ENCODE data around the gene TAF11L12. TPM values are rescaled to one million over a fixed set of nuclear protein-coding genes. Genes with fewer than 3 reads are reported as not detected.
"Not testable (repeated sequence)": the region's sequence is repeated elsewhere in the genome, so short reads cannot be mapped to it uniquely, and the experiment has no call there.

TAF11L12 gene
- total RNA-seq (2016; rRNA removed; fragmentation: Illumina TruSeq; extraction: Trizol) (not detected in 2 replicates), polyA plus RNA-seq (2011; rRNA removed) (not detected in 2 replicates), polyA minus RNA-seq (2011; rRNA and poly(A)+ RNA removed; ENCODE audit: low replicate concordance) (not detected in 2 replicates), Bru-seq, nascent RNA (not detected), BruChase-seq, experiment 1, labeled RNA remaining after a 6-hour chase (not detected), BruChase-seq, experiment 2, labeled RNA remaining after a 2-hour chase (not detected)
- not detected in 2 replicates for total RNA-seq (2016; cell fraction: cytosol; rRNA removed; fragmentation: Illumina TruSeq; extraction: Trizol; ENCODE audit: low read depth)
- total RNA-seq (2016; cell fraction: insoluble cytoplasmic fraction; rRNA removed; fragmentation: Illumina TruSeq; extraction: Trizol): not detected in 2 replicates
- total RNA-seq (2016; cell fraction: membrane; rRNA removed; fragmentation: Illumina TruSeq; extraction: Trizol): not detected in 2 replicates
- total RNA-seq (2016; cell fraction: nucleus; rRNA removed; fragmentation: Illumina TruSeq; extraction: Trizol): not detected in 2 replicates
- polyA plus RNA-seq (2011; cell fraction: cytosol; rRNA removed): not detected in 2 replicates
- polyA plus RNA-seq (2011; cell fraction: nucleus; rRNA removed): not detected in 2 replicates
- not detected in 2 replicates for polyA plus RNA-seq (2012)
- polyA plus RNA-seq (2016; cell fraction: cytosol; fragmentation: Illumina TruSeq; extraction: Trizol; ENCODE audit: low read depth): not detected in 2 replicates
- polyA plus RNA-seq (2016; cell fraction: insoluble cytoplasmic fraction; fragmentation: Illumina TruSeq; extraction: Trizol; ENCODE audit: low read depth): not detected in 2 replicates
- polyA plus RNA-seq (2016; cell fraction: membrane; fragmentation: Illumina TruSeq; extraction: Trizol; ENCODE audit: low read depth): not detected in 2 replicates
- not detected in 2 replicates for polyA plus RNA-seq (2016; cell fraction: nucleus; fragmentation: Illumina TruSeq; extraction: Trizol; ENCODE audit: insufficient read depth, low read depth)
- polyA minus RNA-seq (2011; cell fraction: cytosol; rRNA and poly(A)+ RNA removed): not detected in 2 replicates
- polyA minus RNA-seq (2011; cell fraction: nucleus; rRNA and poly(A)+ RNA removed): not detected in 2 replicates
- long read RNA-seq, experiment 1: 0 reads
- long read RNA-seq, experiment 2: 0 reads

- ATAC-seq; BruUV-seq (replicated peaks); in situ Hi-C loops (cut with HindIII; ENCODE audit: extremely low pct_ligation_motif_present, low pct_unique_long_range_greater_than_20kb); H3K79me2 ChIP-seq (ENCODE audit: insufficient read depth, low read length); POLR2A ChIA-PET; intact Hi-C loops (cut with micrococcal nuclease; ENCODE audit: unreplicated experiment); H3K4me2 ChIP-seq (ENCODE audit: low read depth, low read length); H3K9ac ChIP-seq (ENCODE audit: insufficient read depth, low read depth, low read length); DNase-seq (ENCODE audit: low spot score); H3K36me3 ChIP-seq (replicated peaks in 1 of 2; ENCODE audit: control insufficient read depth in 1 of 2, insufficient read depth in 2 of 2, low read length in 2 of 2); H3K27me3 ChIP-seq (ENCODE audit: control insufficient read depth in 1 of 2, insufficient read depth in 2 of 2, low read length in 2 of 2); H2AFZ ChIP-seq (ENCODE audit: low read length); FAIRE-seq; H3K4me3 ChIP-seq (replicated peaks in 1 of 3; ENCODE audit: insufficient read depth in 1 of 3, low read depth in 2 of 3, low read length in 3 of 3); H3K27ac ChIP-seq (ENCODE audit: extremely low read length, insufficient read depth, low read length); CTCF ChIA-PET (ENCODE audit: low intra/inter-chr PET ratio, low total read pairs); H4K20me1 ChIP-seq (ENCODE audit: insufficient read depth, low read length); H3K9me3 ChIP-seq (ENCODE audit: low read length); H3K4me1 ChIP-seq (ENCODE audit: insufficient read depth, low read length): not testable (repeated sequence)
- 10% methylated on average over 2 of the region's 2 CpGs for WGBS (ENCODE audit: low lambda C conversion rate)
Observed at GRCh38 chr5:17610092-17610491, at the start of gene TAF11L12. TAF11L12 (plus strand) TSS chr5:17610392.

GRCh38 chr5:17585658-17586057 is 24.5 kb upstream of the TAF11L12 start, which contains the start of gene TAF11L7:
TAF11L7 (minus strand) TSS chr5:17585758.
- in situ Hi-C loops (cut with HindIII; ENCODE audit: extremely low pct_ligation_motif_present, low pct_unique_long_range_greater_than_20kb): not testable (repeated sequence)

GRCh38 chr5:17590860-17591259 is 19.3 kb upstream of the TAF11L12 start, which contains the start of gene TAF11L8:
TAF11L8 (minus strand) TSS chr5:17590960.
- H3K79me2 ChIP-seq (ENCODE audit: insufficient read depth, low read length); H4K20me1 ChIP-seq (ENCODE audit: insufficient read depth, low read length); H3K9me3 ChIP-seq (ENCODE audit: low read length); BruUV-seq (replicated peaks); H3K4me2 ChIP-seq (ENCODE audit: low read depth, low read length); DNase-seq (ENCODE audit: low spot score); CTCF ChIA-PET (ENCODE audit: low intra/inter-chr PET ratio, low total read pairs); POLR2A ChIA-PET; H3K36me3 ChIP-seq (replicated peaks in 1 of 2; ENCODE audit: control insufficient read depth in 1 of 2, insufficient read depth in 2 of 2, low read length in 2 of 2); ATAC-seq; H3K27ac ChIP-seq (ENCODE audit: extremely low read length, insufficient read depth, low read length); FAIRE-seq; H2AFZ ChIP-seq (ENCODE audit: low read length); H3K4me1 ChIP-seq (ENCODE audit: insufficient read depth, low read length); H3K4me3 ChIP-seq (replicated peaks in 1 of 3; ENCODE audit: insufficient read depth in 1 of 3, low read depth in 2 of 3, low read length in 3 of 3); intact Hi-C loops (cut with micrococcal nuclease; ENCODE audit: unreplicated experiment); H3K27me3 ChIP-seq (ENCODE audit: control insufficient read depth in 1 of 2, insufficient read depth in 2 of 2, low read length in 2 of 2); H3K9ac ChIP-seq (ENCODE audit: insufficient read depth, low read depth, low read length); in situ Hi-C loops (cut with HindIII; ENCODE audit: extremely low pct_ligation_motif_present, low pct_unique_long_range_greater_than_20kb): not testable (repeated sequence)
- whole genome bisulfite sequencing (ENCODE audit: low lambda C conversion rate): no CpG with 5 or more reads among the region's 16 CpGs

More at GRCh38 chr5:17585658-17586057, 24.5 kb upstream of the TAF11L12 start, which contains the start of gene TAF11L7:
- H3K4me1 ChIP-seq (ENCODE audit: insufficient read depth, low read length); CTCF ChIA-PET (ENCODE audit: low intra/inter-chr PET ratio, low total read pairs); H3K79me2 ChIP-seq (ENCODE audit: insufficient read depth, low read length); H3K4me3 ChIP-seq (replicated peaks in 1 of 3; ENCODE audit: insufficient read depth in 1 of 3, low read depth in 2 of 3, low read length in 3 of 3); BruUV-seq (replicated peaks); H3K27ac ChIP-seq (ENCODE audit: extremely low read length, insufficient read depth, low read length); FAIRE-seq; H3K36me3 ChIP-seq (replicated peaks in 1 of 2; ENCODE audit: control insufficient read depth in 1 of 2, insufficient read depth in 2 of 2, low read length in 2 of 2); H3K4me2 ChIP-seq (ENCODE audit: low read depth, low read length); H3K9ac ChIP-seq (ENCODE audit: insufficient read depth, low read depth, low read length); DNase-seq (ENCODE audit: low spot score); H2AFZ ChIP-seq (ENCODE audit: low read length); H4K20me1 ChIP-seq (ENCODE audit: insufficient read depth, low read length); H3K27me3 ChIP-seq (ENCODE audit: control insufficient read depth in 1 of 2, insufficient read depth in 2 of 2, low read length in 2 of 2); H3K9me3 ChIP-seq (ENCODE audit: low read length); ATAC-seq; POLR2A ChIA-PET; intact Hi-C loops (cut with micrococcal nuclease; ENCODE audit: unreplicated experiment): not testable (repeated sequence)
- WGBS (ENCODE audit: low lambda C conversion rate): no CpG with 5 or more reads among the region's 16 CpGs

- H3K9me3 ChIP-seq (ENCODE audit: low read length); H3K79me2 ChIP-seq (ENCODE audit: insufficient read depth, low read length); H3K27me3 ChIP-seq (ENCODE audit: control insufficient read depth in 1 of 2, insufficient read depth in 2 of 2, low read length in 2 of 2); intact Hi-C loops (cut with micrococcal nuclease; ENCODE audit: unreplicated experiment); H3K4me1 ChIP-seq (ENCODE audit: insufficient read depth, low read length); H2AFZ ChIP-seq (ENCODE audit: low read length); H3K27ac ChIP-seq (ENCODE audit: extremely low read length, insufficient read depth, low read length); H3K36me3 ChIP-seq (replicated peaks in 1 of 2; ENCODE audit: control insufficient read depth in 1 of 2, insufficient read depth in 2 of 2, low read length in 2 of 2); in situ Hi-C loops (cut with HindIII; ENCODE audit: extremely low pct_ligation_motif_present, low pct_unique_long_range_greater_than_20kb); H3K9ac ChIP-seq (ENCODE audit: insufficient read depth, low read depth, low read length); BruUV-seq (replicated peaks); DNase-seq (ENCODE audit: low spot score); H3K4me2 ChIP-seq (ENCODE audit: low read depth, low read length); POLR2A ChIA-PET; FAIRE-seq; H3K4me3 ChIP-seq (replicated peaks in 1 of 3; ENCODE audit: insufficient read depth in 1 of 3, low read depth in 2 of 3, low read length in 3 of 3); H4K20me1 ChIP-seq (ENCODE audit: insufficient read depth, low read length); CTCF ChIA-PET (ENCODE audit: low intra/inter-chr PET ratio, low total read pairs); ATAC-seq: not testable (repeated sequence)
- 50% methylated on average over 12 of the region's 15 CpGs for WGBS (ENCODE audit: low lambda C conversion rate)
Observed at GRCh38 chr5:17594255-17594654, 15.9 kb upstream of the TAF11L12 start, which contains the start of gene TAF11L9. TAF11L9 (minus strand) TSS chr5:17594394.
